Measurements from ENCODE around the gene S100B. TPM values are rescaled to one million over a fixed set of nuclear protein-coding genes. Genes with fewer than 3 reads are reported as not detected.

S100B gene
- total RNA-seq, 1 experiment from 2014 or later: not detected

- DNase-seq: no peak
- H3K36me3 ChIP-seq (ENCODE audit: control insufficient read depth, insufficient read depth, low read length): no peaks in the 10 kb centered on the region
- POLR2A ChIA-PET: no interaction called here
- CTCF ChIA-PET: no interaction called here
- no peaks in the 10 kb centered on the region for H3K27me3 Mint-ChIP-seq (ENCODE audit: insufficient read depth, unreplicated experiment)
- BruUV-seq (replicated peaks): no TSS peak
- no peak for TF ChIP-seq CTCF (IDR thresholded peaks at IDR 0.05; ENCODE audit: insufficient read depth in 1 of 2, low read depth in 1 of 2, low read length in 1 of 2, severe bottlenecking in 1 of 2, unreplicated experiment in 1 of 2)
- H3K4me3 Mint-ChIP-seq (ENCODE audit: unreplicated experiment): no peak overlapping the region
- H3K4me1 Mint-ChIP-seq (ENCODE audit: low read depth, unreplicated experiment): no peaks in the 10 kb centered on the region
- no peaks in the 10 kb centered on the region for H3K36me3 Mint-ChIP-seq (ENCODE audit: insufficient read depth, unreplicated experiment)
- no peaks in the 10 kb centered on the region for H3K4me1 ChIP-seq
- H3K9me3 Mint-ChIP-seq (ENCODE audit: unreplicated experiment): no peaks in the 10 kb centered on the region
- H3K27ac Mint-ChIP-seq (ENCODE audit: unreplicated experiment): no peak overlapping the region
- intact Hi-C loops (cut with micrococcal nuclease; ENCODE audit: unreplicated experiment): no loop called here
- no peak overlapping the region for H3K4me3 ChIP-seq (ENCODE audit: low read depth, low read length)
- no peaks in the 10 kb centered on the region for H3K9me3 ChIP-seq
- no peaks in the 10 kb centered on the region for H3K27me3 ChIP-seq (replicated peaks; ENCODE audit: control insufficient read depth, insufficient read depth, low read length)
Measured at GRCh38 chr21:46605767-46606426, 1.0 kb upstream of the S100B start.

- Mint-ChIP-seq H3K27me3 (ENCODE audit: insufficient read depth, unreplicated experiment) (no peaks in the 10 kb centered on the region), H3K4me3 (ENCODE audit: unreplicated experiment) (no peak overlapping the region), H3K9me3 (ENCODE audit: unreplicated experiment) (no peaks in the 10 kb centered on the region), H3K4me1 (ENCODE audit: low read depth, unreplicated experiment) (no peaks in the 10 kb centered on the region), H3K27ac (ENCODE audit: unreplicated experiment) (no peak overlapping the region), H3K36me3 (ENCODE audit: insufficient read depth, unreplicated experiment) (no peaks in the 10 kb centered on the region)
- no peak for TF ChIP-seq CTCF (IDR thresholded peaks at IDR 0.05; ENCODE audit: insufficient read depth in 1 of 2, low read depth in 1 of 2, low read length in 1 of 2, severe bottlenecking in 1 of 2, unreplicated experiment in 1 of 2)
- intact Hi-C loops (cut with micrococcal nuclease; ENCODE audit: unreplicated experiment): no loop called here
- H3K27me3 ChIP-seq (replicated peaks; ENCODE audit: control insufficient read depth, insufficient read depth, low read length): no peaks in the 10 kb centered on the region
- BruUV-seq (replicated peaks): no TSS peak
- no peaks in the 10 kb centered on the region for H3K4me1 ChIP-seq
- no peaks in the 10 kb centered on the region for H3K36me3 ChIP-seq (ENCODE audit: control insufficient read depth, insufficient read depth, low read length)
- no peak overlapping the region for H3K4me3 ChIP-seq (ENCODE audit: low read depth, low read length)
- no peaks in the 10 kb centered on the region for H3K9me3 ChIP-seq
- ChIA-PET CTCF (no interaction called here), POLR2A (no interaction called here)
- no peak for DNase-seq
Measured at GRCh38 chr21:46604329-46604974, 430 bp downstream of the S100B start.

- BruUV-seq (replicated peaks): no TSS peak
- CTCF ChIA-PET: no interaction called here
Measured at GRCh38 chr21:46603228-46603627, 1.7 kb downstream of the S100B start.

More at GRCh38 chr21:46603228-46603627, 1.7 kb downstream of the S100B start:
- Histone ChIP-seq H3K9me3 (no peaks in the 10 kb centered on the region), H3K4me1 (no peaks in the 10 kb centered on the region; the same call in 1 of the 2 replicates), H3K4me3 (ENCODE audit: low read depth, low read length) (no peak overlapping the region), H3K36me3 (ENCODE audit: control insufficient read depth, insufficient read depth, low read length) (no peaks in the 10 kb centered on the region), H3K27me3 (replicated peaks; ENCODE audit: control insufficient read depth, insufficient read depth, low read length) (no peaks in the 10 kb centered on the region)
- no peak overlapping the region for H3K27ac Mint-ChIP-seq (ENCODE audit: unreplicated experiment)
- intact Hi-C loops (cut with micrococcal nuclease; ENCODE audit: unreplicated experiment): no loop called here
- no peaks in the 10 kb centered on the region for H3K9me3 Mint-ChIP-seq (ENCODE audit: unreplicated experiment)
- H3K36me3 Mint-ChIP-seq (ENCODE audit: insufficient read depth, unreplicated experiment): no peaks in the 10 kb centered on the region
- H3K4me3 Mint-ChIP-seq (ENCODE audit: unreplicated experiment): no peak overlapping the region
- H3K4me1 Mint-ChIP-seq (ENCODE audit: low read depth, unreplicated experiment): no peaks in the 10 kb centered on the region
- H3K27me3 Mint-ChIP-seq (ENCODE audit: insufficient read depth, unreplicated experiment): no peaks in the 10 kb centered on the region
- DNase-seq: no peak
- POLR2A ChIA-PET: no interaction called here
- TF ChIP-seq CTCF (IDR thresholded peaks at IDR 0.05; ENCODE audit: insufficient read depth in 1 of 2, low read depth in 1 of 2, low read length in 1 of 2, severe bottlenecking in 1 of 2, unreplicated experiment in 1 of 2): no peak

All from Caco-2 (cell line).